IMR-90 (cell line): ENCODE measurements around the gene MIER2. TPM values are rescaled to one million over a fixed set of nuclear protein-coding genes. Genes with fewer than 3 reads are reported as not detected.

ENCODE experiments used
- ATAC-seq: fragments of 200-7000 bp; cut with Tn5 transposase; 2 replicates; pipeline ENCODE4 v1.9.1; 2020; ENCODE audit warnings: low read depth, mild to moderate bottlenecking, moderate library complexity
- BruUV-seq: library from RNA; stranded (reverse); fragments of 400-500 nt; replicated peaks from 2 replicates; lab custom pipeline; 2021; lab: Mats Ljungman, UMichigan
- CTCF ChIA-PET: fragments of 300-600 bp; formaldehyde crosslinking; extraction: SDS; loops from one replicate; lab custom pipeline; 2021; ENCODE audit warnings: antibody characterized with exemption; lab: Yijun Ruan, JAX
- POLR2A ChIA-PET: fragments of 300-600 bp; sonication (Branson Sonifier 250); formaldehyde crosslinking; loops from one replicate; lab custom pipeline; 2022; ENCODE audit warnings: antibody characterized with exemption; ENCODE audit not compliant: unreplicated experiment; lab: Charles Lee
- DNase-seq: peaks from one replicate; pipeline ENCODE4 v3.0.0; 2013
- H2AFZ ChIP-seq: replicated peaks from 2 replicates; pipeline ENCODE3; 2013; ENCODE audit warnings: low read length, mild to moderate bottlenecking; ENCODE audit not compliant: poor library complexity
- H2AK5ac ChIP-seq: 2 replicates; pipeline ENCODE4 v1.6.1; 2013; ENCODE audit warnings: low read depth, low read length, inconsistent platforms
- H2AK9ac ChIP-seq: replicated peaks from 2 replicates; pipeline ENCODE3; 2013; ENCODE audit warnings: mild to moderate bottlenecking, low read depth, low read length, moderate library complexity; ENCODE audit not compliant: poor library complexity
- H2BK120ac ChIP-seq: 2 replicates; pipeline ENCODE4 v1.6.1; 2013; ENCODE audit warnings: low read depth, low read length, inconsistent platforms
- H2BK15ac ChIP-seq: 3 replicates; pipeline ENCODE4 v1.6.1; 2013; ENCODE audit warnings: low read depth, low read length, inconsistent platforms
- H2BK20ac ChIP-seq: 2 replicates; pipeline ENCODE4 v1.6.1; 2013; ENCODE audit warnings: low read depth, mild to moderate bottlenecking, inconsistent platforms, low read length, moderate library complexity
- H2BK5ac ChIP-seq: 2 replicates; pipeline ENCODE4 v1.6.1; 2013; ENCODE audit warnings: mild to moderate bottlenecking, low read depth, low read length, inconsistent platforms; ENCODE audit not compliant: poor library complexity, severe bottlenecking
- H3K14ac ChIP-seq: replicated peaks from 2 replicates; pipeline ENCODE4 v1.6.1; 2013; ENCODE audit warnings: low read depth, low read length, inconsistent platforms
- H3K18ac ChIP-seq: 2 replicates; pipeline ENCODE4 v1.6.1; 2013; ENCODE audit warnings: low read depth, low read length, control low read depth
- H3K23ac ChIP-seq: 2 replicates; pipeline ENCODE4 v1.6.1; 2013; ENCODE audit warnings: low read depth, low read length, inconsistent platforms
- H3K27ac ChIP-seq: 2 replicates; pipeline ENCODE4 v1.5.1; 2013; ENCODE audit warnings: mild to moderate bottlenecking, control low read depth, low read length; ENCODE audit not compliant: insufficient read depth
- H3K27me3 ChIP-seq: 2 replicates; pipeline ENCODE4 v1.6.1; 2013; ENCODE audit warnings: low read length; ENCODE audit not compliant: control insufficient read depth, insufficient read depth
- H3K36me3 ChIP-seq: 2 replicates; pipeline ENCODE4 v1.6.1; 2013; ENCODE audit warnings: low read length, mixed read lengths; ENCODE audit not compliant: control insufficient read depth, insufficient read depth
- H3K4ac ChIP-seq: 2 replicates; pipeline ENCODE4 v1.6.1; 2013; ENCODE audit warnings: low read depth, low read length, inconsistent platforms
- H3K4me1 ChIP-seq: 2 replicates; pipeline ENCODE4 v1.6.1; 2013; ENCODE audit warnings: low read length, mixed read lengths; ENCODE audit not compliant: control insufficient read depth, insufficient read depth
- H3K4me2 ChIP-seq: 2 replicates; pipeline ENCODE4 v1.6.1; 2013; ENCODE audit warnings: low read depth, mild to moderate bottlenecking, control low read depth, low read length, moderate library complexity
- H3K4me3 ChIP-seq: 2 replicates; pipeline ENCODE4 v1.5.1; 2013; ENCODE audit warnings: low read depth, mild to moderate bottlenecking, control low read depth, low read length, moderate library complexity; ENCODE audit not compliant: insufficient read depth
- H3K56ac ChIP-seq: 2 replicates; pipeline ENCODE4 v1.6.1; 2013; ENCODE audit warnings: low read length, inconsistent platforms; ENCODE audit not compliant: insufficient read depth; ENCODE audit errors: extremely low read depth
- H3K79me1 ChIP-seq, 2 experiments: 2 replicates each; pipeline ENCODE4 v1.6.1; 2013; ENCODE audit warnings: low read length in 2 of 2, inconsistent platforms in 1 of 2, low read depth in 1 of 2
- H3K9ac ChIP-seq: 2 replicates; pipeline ENCODE4 v1.6.1; 2013; ENCODE audit warnings: low read depth, low read length, control low read depth
- H3K9me1 ChIP-seq: 2 replicates; pipeline ENCODE4 v1.6.1; 2013; ENCODE audit warnings: low read length, inconsistent platforms; ENCODE audit not compliant: insufficient read depth
- H3K9me3 ChIP-seq: 2 replicates; pipeline ENCODE4 v1.6.1; 2013; ENCODE audit warnings: low read length; ENCODE audit not compliant: control insufficient read depth, insufficient read depth
- H4K20me1 ChIP-seq: 2 replicates; pipeline ENCODE4 v1.6.1; 2013; ENCODE audit warnings: low read length, inconsistent platforms; ENCODE audit not compliant: insufficient read depth
- H4K5ac ChIP-seq: 2 replicates; pipeline ENCODE4 v1.6.1; 2013; ENCODE audit warnings: mild to moderate bottlenecking, low read depth, low read length, control low read depth
- H4K8ac ChIP-seq, 2 experiments: 2 replicates each; pipeline ENCODE4 v1.6.1; 2013; ENCODE audit warnings: low read depth in 2 of 2, low read length in 2 of 2, control low read depth in 1 of 2, inconsistent platforms in 1 of 2
- H4K91ac ChIP-seq: 2 replicates; pipeline ENCODE4 v1.6.1; 2013; ENCODE audit warnings: low read depth, low read length, inconsistent platforms; ENCODE audit not compliant: insufficient read depth
- BHLHE40 ChIP-seq: fragments of 150-350 bp; IDR thresholded peaks from 2 replicates; pipeline ENCODE4 v1.6.1; 2016; ENCODE audit warnings: mild to moderate bottlenecking, low read depth, low read length
- CEBPB ChIP-seq: IDR thresholded peaks from 2 replicates; pipeline ENCODE4 v1.6.1; 2012; ENCODE audit warnings: low read depth, low read length, improper control_type of control experiment
- CHD1 ChIP-seq: IDR thresholded peaks from 2 replicates; pipeline ENCODE4 v1.6.1; 2012; ENCODE audit warnings: low read depth, low read length, improper control_type of control experiment
- CTCF ChIP-seq: conservative IDR thresholded peaks from 2 replicates; pipeline ENCODE4 v1.5.1; 2012; ENCODE audit warnings: mild to moderate bottlenecking, low read depth, low read length, improper control_type of control experiment
- ELK1 ChIP-seq: fragments of 150-350 bp; IDR thresholded peaks from 2 replicates; pipeline ENCODE4 v1.6.1; 2016; ENCODE audit warnings: low read depth, mild to moderate bottlenecking, low read length, moderate library complexity, borderline replicate concordance
- FOS ChIP-seq: fragments of 150-350 bp; IDR thresholded peaks from 2 replicates; pipeline ENCODE4 v1.6.1; 2016; ENCODE audit warnings: low read depth, low read length
- MAFK ChIP-seq: IDR thresholded peaks from 2 replicates; pipeline ENCODE4 v1.6.1; 2012; ENCODE audit warnings: low read depth, low read length, improper control_type of control experiment
- MAZ ChIP-seq: IDR thresholded peaks from 2 replicates; pipeline ENCODE4 v1.6.1; 2012; ENCODE audit warnings: low read depth, mild to moderate bottlenecking, low read length, improper control_type of control experiment, moderate library complexity, borderline replicate concordance
- NFE2L2 ChIP-seq: fragments of 150-350 bp; IDR thresholded peaks from 2 replicates; pipeline ENCODE4 v1.6.1; 2016; ENCODE audit warnings: low read depth, mild to moderate bottlenecking, low read length
- POLR2A ChIP-seq: IDR thresholded peaks from 2 replicates; pipeline ENCODE4 v1.6.1; 2012; ENCODE audit warnings: mild to moderate bottlenecking, low read depth, low read length
- RAD21 ChIP-seq: IDR thresholded peaks from 2 replicates; pipeline ENCODE4 v1.6.1; 2012; ENCODE audit warnings: low read length, improper control_type of control experiment
- RCOR1 ChIP-seq: IDR thresholded peaks from 2 replicates; pipeline ENCODE4 v1.6.1; 2012; ENCODE audit warnings: mild to moderate bottlenecking, low read length, improper control_type of control experiment; ENCODE audit not compliant: insufficient replicate concordance
- RFX5 ChIP-seq: IDR thresholded peaks from 2 replicates; pipeline ENCODE4 v1.8.0; 2012; ENCODE audit warnings: low read depth, mild to moderate bottlenecking, low read length, moderate library complexity
- SMC3 ChIP-seq: fragments of 150-350 bp; IDR thresholded peaks from 2 replicates; pipeline ENCODE4 v1.6.1; 2016; ENCODE audit warnings: low read depth, mild to moderate bottlenecking, antibody characterized with exemption, low read length, moderate library complexity
- USF2 ChIP-seq: fragments of 150-350 bp; IDR thresholded peaks from 2 replicates; pipeline ENCODE4 v1.6.1; 2017; ENCODE audit warnings: mild to moderate bottlenecking, antibody characterized with exemption, low read length, low read depth
- WGBS, 2 experiments: methylation state at CpG; one replicate each; pipeline versions ENCODE4 v1.1.5 to v1.1.7; 2013; ENCODE audit warnings: missing lambda C conversion rate in 2 of 2; ENCODE audit not compliant: insufficient read length in 1 of 2; ENCODE audit errors: extremely low coverage in 2 of 2; 5-methylcytosine and 5-hydroxymethylcytosine counted together
- dilution Hi-C: fragments of 300-500 bp; cut with HindIII; formaldehyde crosslinking; loops from one replicate; pipeline ENCODE4 v1.14.3; 2018; ENCODE audit warnings: low sequenced_read_pairs; ENCODE audit not compliant: unreplicated experiment
- in situ Hi-C: fragments of 300-500 bp; cut with MboI; formaldehyde crosslinking; loops from 3 replicates; pipeline ENCODE4 v1.14.3; 2019; ENCODE audit warnings: low sequenced_read_pairs, inconsistent platforms, mixed read lengths
- intact Hi-C: fragments of 100-400 bp; cut with micrococcal nuclease; formaldehyde crosslinking; loops from 2 replicates; pipeline ENCODE4 v1.10.0; 2022
- polyA plus RNA-seq, 3 experiments: library from polyadenylated mRNA; depleted of rRNA; stranded (reverse); fragments of >200 nt; gene quantifications; 2 replicates each; pipeline ENCODE4 v1.2.3, GENCODE V29; 2012; ENCODE audit warnings: low replicate concordance in 1 of 3
- total RNA-seq: library from RNA; depleted of rRNA; stranded (reverse); fragments of >200 nt; gene quantifications from 2 replicates; pipeline ENCODE4 v1.2.3, GENCODE V29; 2012

MIER2 gene
- total and polyA plus RNA-seq, 2 of the 4 experiments (the other 2 are of a cell fraction): 28.0 to 28.4 TPM

- no peak overlapping the region for H2BK120ac ChIP-seq
- dilution Hi-C loops: no loop called here
- H3K79me1 ChIP-seq: no peaks in the 10 kb centered on the region
- ATAC-seq (no peak), DNase-seq (no peak)
- no peak overlapping the region for H3K14ac ChIP-seq
- no peaks in the 10 kb centered on the region for H4K20me1 ChIP-seq
- intact Hi-C loops: no loop called here
- no peak overlapping the region for H2BK20ac ChIP-seq
- no peaks in the 10 kb centered on the region for H3K9me1 ChIP-seq
- in situ Hi-C loops: no loop called here
- H2BK5ac ChIP-seq: no peak overlapping the region
- no peak overlapping the region for H2AK5ac ChIP-seq
- H2AK9ac ChIP-seq: no peak overlapping the region
- ChIA-PET CTCF (no interaction called here), POLR2A (no interaction called here)
- no peak overlapping the region for H3K4me3 ChIP-seq
- H3K4ac ChIP-seq: no peak overlapping the region
- no peak overlapping the region for H3K4me2 ChIP-seq
- no peak overlapping the region for H3K56ac ChIP-seq
- H3K9ac ChIP-seq: no peak overlapping the region
- H4K5ac ChIP-seq: no peak overlapping the region
- no peak overlapping the region for H2AFZ ChIP-seq
- no TSS peak for BruUV-seq
- H3K27ac ChIP-seq: no peak overlapping the region
- no peaks in the 10 kb centered on the region for H3K4me1 ChIP-seq
- H3K27me3 ChIP-seq: peaks cover 10% of the 10 kb centered on the region
- H4K8ac ChIP-seq: no peak overlapping the region
- 86% methylated on average over 13 of the region's 30 CpGs; no CpG with 5 or more reads in 1 of the 2 experiments for WGBS, 2 experiments
- no peaks in the 10 kb centered on the region for H3K36me3 ChIP-seq
- H2BK15ac ChIP-seq: no peak overlapping the region
- no peak overlapping the region for H3K18ac ChIP-seq
- H4K91ac ChIP-seq: no peak overlapping the region
- peaks cover 7% of the 10 kb centered on the region; the same call in 1 of the 2 replicates for H3K9me3 ChIP-seq
- H3K23ac ChIP-seq: no peak overlapping the region
- no peak for TF ChIP-seq BHLHE40
- TF ChIP-seq MAZ: no peak
- no peak for TF ChIP-seq CHD1
- TF ChIP-seq ELK1: no peak
- TF ChIP-seq POLR2A: no peak
- TF ChIP-seq CTCF: no peak
- TF ChIP-seq NFE2L2: no peak
- TF ChIP-seq RFX5: no peak
- TF ChIP-seq USF2: no peak
- TF ChIP-seq MAFK: no peak
- no peak for TF ChIP-seq RAD21
- no peak for TF ChIP-seq RCOR1
- no peak for TF ChIP-seq SMC3
- no peak for TF ChIP-seq FOS
- TF ChIP-seq CEBPB: no peak
These were observed 46.0 kb upstream of the MIER2 start for GRCh38 chr19:390386-391206.
